ENCODE measurements around the gene AHRR. TPM values are rescaled to one million over a fixed set of nuclear protein-coding genes. Genes with fewer than 3 reads are reported as not detected.

AHRR gene
- total and polyA plus RNA-seq, 9 of the 15 experiments (the other 6 are each of a cell fraction or from before 2014, with no cell fraction given): 0.06 to 1.6 (median 0.75) TPM; not detected in 1

DNA sequence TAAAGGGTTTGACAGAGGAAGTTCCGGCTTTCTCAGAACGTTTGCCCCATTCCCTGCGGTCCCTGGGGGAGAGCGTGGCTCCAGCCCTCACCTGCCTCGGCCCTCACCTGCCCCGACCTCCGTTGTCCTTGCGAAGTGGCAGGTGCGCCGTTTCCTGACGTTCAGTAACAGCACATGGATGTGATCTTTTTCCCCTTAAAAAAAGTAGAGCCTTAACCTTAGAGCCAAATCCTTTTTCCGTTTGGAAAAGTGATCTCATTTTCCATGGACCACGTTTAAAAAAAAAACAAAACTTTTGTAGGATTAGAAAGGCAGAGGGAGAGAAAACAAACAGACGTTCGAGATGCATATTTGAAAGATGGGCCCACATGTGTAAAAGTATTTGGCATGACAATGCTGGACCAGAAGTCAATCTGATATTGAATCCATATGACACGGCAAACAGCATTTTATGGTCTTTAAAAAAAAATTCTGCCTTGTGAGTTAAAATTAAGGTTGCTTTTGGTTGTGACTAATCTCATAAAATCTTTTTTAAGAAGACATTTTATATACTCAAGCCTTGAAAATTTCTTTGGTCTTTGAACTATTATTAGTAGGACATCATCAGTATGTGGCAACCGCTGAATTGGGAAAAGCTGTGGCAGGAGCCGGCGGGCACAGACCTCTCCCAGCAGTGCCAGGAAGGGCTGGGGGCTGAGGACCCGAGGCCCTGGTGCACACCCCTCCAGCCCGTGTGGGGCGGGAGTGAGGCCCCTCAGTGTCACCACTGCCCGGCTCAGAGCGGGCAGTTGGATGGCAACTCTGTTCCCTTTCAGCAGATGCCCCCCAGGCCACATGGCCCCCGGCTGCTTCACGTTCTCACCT lies 79.0 kb downstream of the AHRR start:
- Histone ChIP-seq H3K36me3 (ENCODE audit: control insufficient read depth, insufficient read depth, low read length) (no peaks in the 10 kb centered on the region), H3K27ac (ENCODE audit: extremely low read depth, low read depth, low read length) (no peak overlapping the region), H3K9me1 (ENCODE audit: control insufficient read depth, insufficient read depth, low read length) (no peaks in the 10 kb centered on the region), H3K9ac (ENCODE audit: insufficient read depth in 1 of 2, low read depth in 2 of 2, low read length in 2 of 2) (peak overlapping the region in 1 of 2 experiments; percentile 48; a peak in 1 of 4 replicates), H3K27me3 (ENCODE audit: control insufficient read depth in 2 of 2, insufficient read depth in 2 of 2, low read length in 2 of 2) (peaks cover 69 to 83% of the 10 kb centered on the region in 2 experiments), H3K4me3 (no peak overlapping the region), H3K79me2 (ENCODE audit: control insufficient read depth, insufficient read depth, low read length) (no peaks in the 10 kb centered on the region), H3K4me1 (replicated peaks in 1 of 2; ENCODE audit: control insufficient read depth in 2 of 2, insufficient read depth in 2 of 2, low read length in 2 of 2) (peaks cover 0 to 22% of the 10 kb centered on the region in 2 experiments; a peak in 2 of 5 replicates), H3K9me3 (replicated peaks; ENCODE audit: control insufficient read depth, insufficient read depth, low read depth, low read length) (no peaks in the 10 kb centered on the region), H3K4me2 (ENCODE audit: insufficient read depth, low read length) (no peak overlapping the region), H4K20me1 (replicated peaks; ENCODE audit: control insufficient read depth, insufficient read depth, low read length) (peaks cover 8% of the 10 kb centered on the region; the same call in 1 of the 2 replicates), H2AFZ (ENCODE audit: low read depth, low read length) (no peak overlapping the region)
- FAIRE-seq: no peak
- under 1% methylated on average over 25 of the region's 26 CpGs for WGBS (ENCODE audit: insufficient coverage, low coverage, missing lambda C conversion rate)
- in situ Hi-C loops (cut with MboI) (no loop called here), intact Hi-C loops (cut with micrococcal nuclease) (no loop called here)
- no peak for TF ChIP-seq PTBP1 (IDR thresholded peaks at IDR 0.05; ENCODE audit: low read depth, low read length)
- TF ChIP-seq XRCC4 (IDR thresholded peaks at IDR 0.05; ENCODE audit: extremely low read depth, insufficient read depth, insufficient read length): no peak
- no peak for TF ChIP-seq ZNF436 (CRISPR knock-in tag; IDR thresholded peaks at IDR 0.05)
- TF ChIP-seq ZNF140 (CRISPR knock-in tag; IDR thresholded peaks at IDR 0.05): no peak
- TF ChIP-seq CBX2 (IDR thresholded peaks at IDR 0.05; ENCODE audit: insufficient read depth, low read length, poor library complexity, severe bottlenecking): peak; percentile 90
- TF ChIP-seq MAFF (IDR thresholded peaks at IDR 0.05; ENCODE audit: low read length): no peak
- TF ChIP-seq ZNF717 (CRISPR knock-in tag; IDR thresholded peaks at IDR 0.05): no peak
- no peak for TF ChIP-seq MTF1 (CRISPR knock-in tag; IDR thresholded peaks at IDR 0.05; ENCODE audit: borderline replicate concordance)
- TF ChIP-seq, protein P1, sequence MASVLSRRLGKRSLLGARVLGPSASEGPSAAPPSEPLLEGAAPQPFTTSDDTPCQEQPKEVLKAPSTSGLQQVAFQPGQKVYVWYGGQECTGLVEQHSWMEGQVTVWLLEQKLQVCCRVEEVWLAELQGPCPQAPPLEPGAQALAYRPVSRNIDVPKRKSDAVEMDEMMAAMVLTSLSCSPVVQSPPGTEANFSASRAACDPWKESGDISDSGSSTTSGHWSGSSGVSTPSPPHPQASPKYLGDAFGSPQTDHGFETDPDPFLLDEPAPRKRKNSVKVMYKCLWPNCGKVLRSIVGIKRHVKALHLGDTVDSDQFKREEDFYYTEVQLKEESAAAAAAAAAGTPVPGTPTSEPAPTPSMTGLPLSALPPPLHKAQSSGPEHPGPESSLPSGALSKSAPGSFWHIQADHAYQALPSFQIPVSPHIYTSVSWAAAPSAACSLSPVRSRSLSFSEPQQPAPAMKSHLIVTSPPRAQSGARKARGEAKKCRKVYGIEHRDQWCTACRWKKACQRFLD (CRISPR knock-in tag; IDR thresholded peaks at IDR 0.05): no peak
- no peak for TF ChIP-seq ELF1 (tag; IDR thresholded peaks at IDR 0.05)
- TF ChIP-seq CBX8 (IDR thresholded peaks at IDR 0.05; ENCODE audit: borderline replicate concordance, extremely low read depth, low read depth, low read length, poor library complexity, severe bottlenecking): peak; percentile 81
- TF ChIP-seq ILK (tag; IDR thresholded peaks at IDR 0.05; ENCODE audit: borderline replicate concordance, low read depth): no peak
- TF ChIP-seq CBFA2T2 (conservative IDR thresholded peaks at IDR 0.05): no peak
- TF ChIP-seq ARHGAP35 (IDR thresholded peaks at IDR 0.05; ENCODE audit: partially characterized antibody): no peak
- peak; percentile 2 for TF ChIP-seq RFX1 (IDR thresholded peaks at IDR 0.05)
- TF ChIP-seq MCM7 (IDR thresholded peaks at IDR 0.05): no peak
- CTCF ChIA-PET (ENCODE audit: low intra/inter-chr PET ratio): interaction anchor here (0.7 kb wide), 1 partner anchor 942 kb away, joined by 3 read pairs; no protein-coding TSS in a partner anchor
- BruUV-seq (replicated peaks): no TSS peak
- no peak for DNase-seq (ENCODE audit: extremely low read depth in 1 of 4, low spot score in 3 of 4)
- POLR2A ChIA-PET: interaction anchor here (0.6 to 0.9 kb wide), 2 partner anchors 10 to 386 kb away, joined by 3 read pairs; no protein-coding TSS in a partner anchor
- ATAC-seq: no peak
